Measurements from ENCODE around the gene PCP2.
"Not testable (repeated sequence)": the region's sequence is repeated elsewhere in the genome, so short reads cannot be mapped to it uniquely, and the experiment has no call there.

Gene PCP2

GRCh38 chr19:7661744-7662538 lies 28.4 kb upstream of the PCP2 start:
- no peak for DNase-seq

- DNase-seq: no peak
Observed at GRCh38 chr19:7658219-7658686, 24.7 kb upstream of the PCP2 start.

- no peak for DNase-seq
Observed at GRCh38 chr19:7657131-7657751, 23.7 kb upstream of the PCP2 start.

- no peak for DNase-seq
Observed at GRCh38 chr19:7655581-7655980, 22.1 kb upstream of the PCP2 start.

GRCh38 chr19:7654401-7654800 lies 20.9 kb upstream of the PCP2 start:
- no peak for DNase-seq

GRCh38 chr19:7652061-7652641 lies 18.6 kb upstream of the PCP2 start:
- peak; percentile 55 for DNase-seq

GRCh38 chr19:7650148-7650547 lies 16.6 kb upstream of the PCP2 start:
- no peak for DNase-seq

GRCh38 chr19:7648265-7649014 lies 14.9 kb upstream of the PCP2 start:
- no peak for DNase-seq

- no peak for DNase-seq
Observed at GRCh38 chr19:7647156-7647555, 13.6 kb upstream of the PCP2 start.

GRCh38 chr19:7646426-7646700 lies 12.8 kb upstream of the PCP2 start:
- no peak for DNase-seq

- DNase-seq: no peak
Observed at GRCh38 chr19:7645656-7646425, 12.3 kb upstream of the PCP2 start.

- no peak for DNase-seq
Observed at GRCh38 chr19:7645163-7645562, 11.6 kb upstream of the PCP2 start.

- no peak for DNase-seq
Observed at GRCh38 chr19:7644550-7644877, 11.0 kb upstream of the PCP2 start.

GRCh38 chr19:7643629-7644549 lies 10.4 kb upstream of the PCP2 start:
- not testable (repeated sequence) for DNase-seq

- DNase-seq: no peak
Observed at GRCh38 chr19:7643031-7643415, 9.5 kb upstream of the PCP2 start.

- DNase-seq: no peak
Observed at GRCh38 chr19:7642295-7643030, 8.9 kb upstream of the PCP2 start.

- DNase-seq: no peak
Observed at GRCh38 chr19:7641290-7642276, 8.1 kb upstream of the PCP2 start.

- no peak for DNase-seq
Observed at GRCh38 chr19:7640803-7641202, 7.3 kb upstream of the PCP2 start.

GRCh38 chr19:7639863-7640348 lies 6.4 kb upstream of the PCP2 start:
- no peak for DNase-seq
